MM.1S (cell line): Measurements from ENCODE around the gene COL26A1.

ENCODE experiments used
- EZH2 ChIP-seq: fragments of 300-600 bp; sonication (generic); optimal IDR thresholded peaks from 2 replicates; pipeline ENCODE3; 2017; ENCODE audit warnings: low read depth, mild to moderate bottlenecking, antibody characterized with exemption, low read length, mixed read lengths
- TF ChIP-seq, protein P1 (sequence below): fragments of 300-600 bp; sonication (generic); IDR thresholded peaks from 2 replicates; pipeline ENCODE4 v1.5.1; 2016; ENCODE audit warnings: antibody characterized with exemption, low read length, mixed read lengths

DNA sequence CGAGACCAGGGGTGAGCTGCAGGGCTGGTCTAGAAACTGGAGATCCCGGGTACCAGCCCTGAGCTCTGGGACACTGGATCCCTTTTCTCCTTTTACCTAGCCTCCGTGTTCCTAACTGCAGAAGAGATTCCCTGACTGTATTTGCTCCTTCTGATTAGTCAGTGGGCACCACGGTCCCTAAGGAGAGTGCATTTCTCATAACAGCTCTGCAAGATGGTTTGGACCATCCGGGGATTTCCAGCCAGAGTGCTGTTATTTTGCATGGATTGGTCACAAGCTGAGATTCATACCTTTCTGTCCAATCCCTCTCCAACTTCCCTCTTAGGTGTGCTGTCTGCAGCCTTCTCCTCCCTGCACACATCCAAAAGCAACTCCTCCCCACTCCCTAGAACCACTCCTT lies 143.9 kb downstream of the COL26A1 start:
- TF ChIP-seq, protein P1, sequence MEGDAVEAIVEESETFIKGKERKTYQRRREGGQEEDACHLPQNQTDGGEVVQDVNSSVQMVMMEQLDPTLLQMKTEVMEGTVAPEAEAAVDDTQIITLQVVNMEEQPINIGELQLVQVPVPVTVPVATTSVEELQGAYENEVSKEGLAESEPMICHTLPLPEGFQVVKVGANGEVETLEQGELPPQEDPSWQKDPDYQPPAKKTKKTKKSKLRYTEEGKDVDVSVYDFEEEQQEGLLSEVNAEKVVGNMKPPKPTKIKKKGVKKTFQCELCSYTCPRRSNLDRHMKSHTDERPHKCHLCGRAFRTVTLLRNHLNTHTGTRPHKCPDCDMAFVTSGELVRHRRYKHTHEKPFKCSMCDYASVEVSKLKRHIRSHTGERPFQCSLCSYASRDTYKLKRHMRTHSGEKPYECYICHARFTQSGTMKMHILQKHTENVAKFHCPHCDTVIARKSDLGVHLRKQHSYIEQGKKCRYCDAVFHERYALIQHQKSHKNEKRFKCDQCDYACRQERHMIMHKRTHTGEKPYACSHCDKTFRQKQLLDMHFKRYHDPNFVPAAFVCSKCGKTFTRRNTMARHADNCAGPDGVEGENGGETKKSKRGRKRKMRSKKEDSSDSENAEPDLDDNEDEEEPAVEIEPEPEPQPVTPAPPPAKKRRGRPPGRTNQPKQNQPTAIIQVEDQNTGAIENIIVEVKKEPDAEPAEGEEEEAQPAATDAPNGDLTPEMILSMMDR = no peak
- no peak for TF ChIP-seq EZH2
